AG10803 (cell line): Measurements from ENCODE around the gene FRK.

Experiments used
- DNase-seq: peaks from one replicate; pipeline ENCODE4 v3.0.0; 2010; ENCODE audit warnings: low read depth
- H3K4me3 ChIP-seq: 2 replicates; pipeline ENCODE4 v1.5.1; 2011; ENCODE audit warnings: mild to moderate bottlenecking, low read length, control low read depth
- TF ChIP-seq, protein P1 (sequence below): conservative IDR thresholded peaks from 2 replicates; pipeline ENCODE4 v1.5.1; 2011; ENCODE audit warnings: mild to moderate bottlenecking, low read length, control low read depth, inconsistent platforms

Gene FRK

DNA sequence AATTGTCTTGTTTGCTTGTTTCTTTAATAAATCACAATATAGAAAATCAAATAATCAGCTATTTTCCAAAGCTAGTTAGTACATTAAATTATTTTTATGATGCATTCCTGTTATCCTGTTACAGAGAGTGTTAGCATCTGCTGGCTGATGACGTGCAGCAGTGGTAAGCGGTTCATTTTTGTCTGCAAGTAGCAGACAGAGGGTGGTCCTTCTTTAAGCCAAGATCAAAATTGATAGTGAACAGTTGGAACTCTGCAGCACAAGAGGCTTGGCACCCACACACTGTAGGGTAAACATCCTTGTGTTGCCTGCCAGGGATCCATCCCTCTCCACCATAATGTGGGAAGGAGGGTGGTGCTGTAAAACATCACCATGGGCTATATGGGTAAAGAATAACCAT is 158.3 kb downstream of the FRK start:
- H3K4me3 ChIP-seq: no peak overlapping the region
- DNase-seq: no peak
- TF ChIP-seq, protein P1, sequence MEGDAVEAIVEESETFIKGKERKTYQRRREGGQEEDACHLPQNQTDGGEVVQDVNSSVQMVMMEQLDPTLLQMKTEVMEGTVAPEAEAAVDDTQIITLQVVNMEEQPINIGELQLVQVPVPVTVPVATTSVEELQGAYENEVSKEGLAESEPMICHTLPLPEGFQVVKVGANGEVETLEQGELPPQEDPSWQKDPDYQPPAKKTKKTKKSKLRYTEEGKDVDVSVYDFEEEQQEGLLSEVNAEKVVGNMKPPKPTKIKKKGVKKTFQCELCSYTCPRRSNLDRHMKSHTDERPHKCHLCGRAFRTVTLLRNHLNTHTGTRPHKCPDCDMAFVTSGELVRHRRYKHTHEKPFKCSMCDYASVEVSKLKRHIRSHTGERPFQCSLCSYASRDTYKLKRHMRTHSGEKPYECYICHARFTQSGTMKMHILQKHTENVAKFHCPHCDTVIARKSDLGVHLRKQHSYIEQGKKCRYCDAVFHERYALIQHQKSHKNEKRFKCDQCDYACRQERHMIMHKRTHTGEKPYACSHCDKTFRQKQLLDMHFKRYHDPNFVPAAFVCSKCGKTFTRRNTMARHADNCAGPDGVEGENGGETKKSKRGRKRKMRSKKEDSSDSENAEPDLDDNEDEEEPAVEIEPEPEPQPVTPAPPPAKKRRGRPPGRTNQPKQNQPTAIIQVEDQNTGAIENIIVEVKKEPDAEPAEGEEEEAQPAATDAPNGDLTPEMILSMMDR: no peak

DNA sequence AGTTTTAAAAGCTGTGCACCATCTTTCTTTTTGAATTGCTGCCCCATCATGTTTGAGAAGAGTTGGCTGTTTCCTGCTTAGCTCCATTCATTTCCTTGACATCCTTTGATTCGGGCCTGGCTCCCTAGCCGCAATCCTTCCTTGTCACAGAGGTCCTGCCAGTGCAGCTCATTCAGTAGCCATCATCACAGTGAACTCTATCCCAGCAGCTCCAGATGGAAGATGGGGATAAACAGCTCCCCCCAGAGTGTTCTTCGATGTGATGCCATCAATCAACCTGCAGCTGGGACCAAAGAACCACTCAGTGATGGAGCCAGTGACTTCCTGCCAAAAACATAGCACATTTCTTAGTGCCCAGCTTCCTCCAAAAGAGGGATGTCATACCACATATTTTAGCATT is 158.8 kb downstream of the FRK start:
- H3K4me3 ChIP-seq: no peak overlapping the region
- DNase-seq: no peak
- TF ChIP-seq, protein P1: no peak

DNA sequence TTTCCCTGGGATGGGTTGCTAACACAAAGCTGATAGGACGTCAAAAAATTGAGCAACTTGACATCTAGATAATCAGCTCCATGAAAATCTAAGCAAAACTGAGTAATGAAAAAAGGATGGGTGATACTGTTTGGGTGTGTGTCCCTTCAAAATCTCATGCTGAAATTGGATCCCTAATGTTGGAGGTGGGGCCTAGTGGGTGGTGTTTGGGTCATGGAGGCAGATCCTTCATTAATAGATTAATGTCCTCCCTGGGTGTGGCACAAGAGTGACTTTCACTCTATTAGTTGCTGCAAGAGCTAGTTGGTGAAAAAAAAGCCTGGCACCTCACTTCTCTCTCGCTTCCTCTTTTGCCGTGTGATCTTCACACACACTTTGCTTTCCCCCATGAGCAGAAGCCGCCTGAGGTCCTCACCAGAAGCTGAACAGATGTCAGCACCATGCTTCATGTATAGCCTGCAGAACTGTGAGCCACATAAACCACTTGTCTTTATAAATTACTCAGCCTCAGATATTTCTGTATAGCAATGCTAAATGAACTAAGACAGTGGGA is 160.9 kb downstream of the FRK start:
- TF ChIP-seq, protein P1: no peak
- no peak overlapping the region for H3K4me3 ChIP-seq
- DNase-seq: no peak

DNA sequence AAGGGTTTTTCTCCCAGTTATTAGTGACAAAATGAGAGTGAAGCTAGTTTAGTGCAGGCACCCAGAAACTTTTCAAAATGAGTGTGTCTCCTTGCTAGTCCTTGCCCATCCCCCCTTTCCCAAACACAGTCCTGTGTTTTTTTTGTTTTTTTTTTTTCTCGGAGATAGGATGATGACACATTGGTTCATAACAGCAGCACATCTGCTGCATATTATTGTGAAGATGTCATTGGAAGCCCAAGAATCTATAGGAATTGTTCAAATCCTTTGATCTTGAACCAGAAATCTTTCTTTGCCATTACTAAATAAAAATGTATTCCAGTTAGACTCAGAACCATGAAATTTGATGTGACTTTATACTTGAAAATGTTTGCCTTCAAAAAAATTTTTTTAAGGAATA is 162.4 kb downstream of the FRK start:
- TF ChIP-seq, protein P1: no peak
- H3K4me3 ChIP-seq: no peak overlapping the region
- peak; percentile 51 for DNase-seq

DNA sequence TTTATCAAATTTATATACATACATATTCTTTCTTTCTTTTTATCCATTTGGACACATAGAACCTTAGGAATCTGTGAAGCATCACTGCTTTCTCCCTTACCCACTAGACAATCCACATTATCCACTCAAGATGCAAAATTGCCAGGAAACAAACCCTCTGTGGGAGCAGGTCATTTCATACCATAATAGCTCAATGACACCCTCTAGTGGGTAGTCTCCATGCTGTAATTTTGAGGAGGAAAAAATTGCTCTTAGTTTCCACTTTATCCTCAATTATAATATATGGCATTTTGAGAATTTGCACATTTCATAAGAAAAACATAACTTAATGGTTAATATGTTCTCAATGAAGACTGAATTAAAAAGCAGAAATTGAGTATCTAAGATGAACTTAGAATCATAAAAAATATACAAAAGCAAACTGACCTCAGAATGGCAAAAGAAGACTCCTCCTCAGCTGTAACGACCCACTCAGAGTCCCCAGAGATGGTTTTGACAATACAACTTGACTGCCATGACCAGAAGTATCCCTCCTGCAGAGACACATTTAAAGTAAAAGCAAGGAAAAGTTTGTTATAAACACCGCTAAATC is 164.1 kb downstream of the FRK start:
- peak; percentile 37 for DNase-seq
- TF ChIP-seq, protein P1: peak; percentile 91
- H3K4me3 ChIP-seq: no peak overlapping the region

DNA sequence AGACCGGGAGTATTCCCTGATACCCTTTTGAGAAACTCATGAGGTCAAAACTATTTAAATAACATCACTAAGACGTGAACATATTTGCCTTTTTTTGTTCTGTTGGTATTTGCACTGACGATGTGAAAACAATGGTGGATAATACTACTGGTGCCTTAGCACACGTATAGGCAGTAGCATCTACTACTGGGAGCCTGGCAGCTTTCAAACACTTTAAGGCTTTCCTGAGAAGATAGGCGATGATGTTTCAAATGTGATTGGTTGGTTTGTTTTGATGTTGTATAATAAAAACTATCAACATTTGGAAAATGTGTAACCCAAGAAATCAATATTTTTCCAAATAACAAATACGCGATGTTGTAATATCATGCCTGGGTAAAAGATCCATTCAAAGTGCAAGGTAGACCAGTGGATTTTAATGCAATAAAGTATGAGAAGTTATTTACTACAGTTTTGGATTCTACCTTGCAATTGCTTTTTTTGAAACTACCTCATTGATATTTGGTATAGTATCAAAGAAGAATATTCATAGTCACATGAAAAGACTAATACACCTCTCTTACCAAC is 166.2 kb downstream of the FRK start:
- no peak for DNase-seq
- TF ChIP-seq, protein P1: no peak
- H3K4me3 ChIP-seq: no peak overlapping the region

DNA sequence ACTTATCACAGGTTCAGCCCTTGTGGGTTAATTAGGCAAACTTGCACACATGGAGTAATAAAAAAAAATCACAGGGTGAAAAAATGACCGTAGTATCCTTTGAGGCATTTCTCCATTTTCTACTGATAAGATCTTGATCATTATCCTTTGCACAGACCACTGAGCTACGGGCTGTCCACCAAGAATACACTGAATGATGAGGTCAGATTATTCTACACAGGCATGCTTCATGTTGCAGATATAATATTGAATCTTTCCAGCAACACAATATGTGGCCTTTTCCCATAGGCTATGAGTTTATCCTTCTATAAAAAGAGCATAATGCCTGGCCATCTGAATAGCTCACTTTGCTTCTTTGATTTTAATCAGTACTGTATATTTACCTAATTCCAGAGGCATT is 168.9 kb downstream of the FRK start:
- no peak for DNase-seq
- TF ChIP-seq, protein P1: no peak

More for the DNA sequence above, 168.9 kb downstream of the FRK start:
- H3K4me3 ChIP-seq: no peak overlapping the region
